HG02759 (cell line): ENCODE measurements around the gene SUPT7L.
"Not testable (repeated sequence)": the region's sequence is repeated elsewhere in the genome, so short reads cannot be mapped to it uniquely, and the experiment has no call there.

Source experiments
- ATAC-seq: cut with Tn5 transposase; IDR thresholded peaks from one replicate; pipeline ENCODE4 v1.9.1; 2021; ENCODE audit warnings: mild to moderate bottlenecking, moderate library complexity; ENCODE audit not compliant: unreplicated experiment

Gene SUPT7L

DNA sequence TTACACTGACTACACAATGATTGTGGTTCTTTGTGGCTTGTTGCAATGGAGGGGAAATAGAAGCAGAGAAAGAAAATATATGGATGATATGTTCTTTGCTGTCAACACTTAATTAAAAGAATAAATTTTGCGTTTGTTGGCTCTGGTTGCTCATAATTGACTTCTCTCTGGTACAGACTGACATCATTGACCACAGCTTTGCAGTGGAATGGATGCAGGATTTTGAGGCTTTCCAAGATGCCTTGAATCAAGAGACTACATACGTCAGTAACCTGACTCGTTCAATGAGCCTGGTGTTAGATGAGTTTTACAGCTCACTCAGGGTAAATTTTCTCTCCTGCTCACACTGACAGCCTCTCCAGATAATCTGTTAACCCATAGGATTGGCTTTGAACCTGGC, 24.7 kb downstream of the SUPT7L start:
- no peak for ATAC-seq

DNA sequence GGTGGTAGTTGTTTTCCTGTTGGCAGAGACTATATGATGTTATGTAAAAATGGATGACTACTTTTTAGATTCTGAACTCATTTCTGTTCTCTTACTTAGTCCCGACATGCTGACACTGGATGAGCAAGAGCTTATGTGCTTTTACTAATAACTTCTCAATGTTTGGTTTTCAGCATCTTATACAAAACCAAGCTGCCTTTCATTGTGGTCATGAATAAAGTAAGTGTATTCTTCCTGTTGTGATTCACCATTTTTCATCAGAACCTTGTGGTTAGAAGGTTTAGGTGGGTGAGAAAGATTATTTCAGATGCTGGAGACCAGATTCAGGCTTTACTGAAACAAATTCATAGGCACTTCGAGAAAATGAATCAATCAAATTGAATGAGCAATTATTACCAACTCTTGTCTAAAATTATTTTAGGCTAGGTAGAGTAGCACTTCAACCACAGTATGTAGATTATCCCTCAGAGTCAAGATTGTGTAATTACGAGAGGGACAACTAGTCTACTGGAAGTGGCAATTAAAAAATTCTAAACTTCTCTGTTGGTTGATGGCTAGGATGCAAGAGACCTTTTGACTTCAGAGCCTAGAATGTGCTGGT, 25.3 kb downstream of the SUPT7L start:
- no peak for ATAC-seq

DNA sequence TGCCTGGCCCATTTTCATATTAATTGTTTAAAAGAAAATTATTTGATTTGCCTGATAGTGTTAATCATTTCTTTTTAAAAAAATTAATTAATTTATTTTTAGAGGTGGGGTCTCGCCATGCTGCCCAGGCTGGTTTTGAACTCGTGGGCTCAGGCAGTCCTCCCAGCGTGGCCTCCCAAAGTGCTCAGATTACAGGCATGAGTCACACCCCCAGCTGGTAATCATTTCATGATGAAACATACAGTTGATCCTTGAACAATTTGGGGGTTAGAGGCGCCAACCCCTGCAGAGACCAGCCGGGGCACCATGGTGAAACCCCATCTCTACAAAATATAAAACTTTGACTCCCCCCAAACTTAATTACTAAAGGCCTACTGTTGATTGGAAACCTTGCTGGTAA, 26.6 kb downstream of the SUPT7L start:
- no peak for ATAC-seq

DNA sequence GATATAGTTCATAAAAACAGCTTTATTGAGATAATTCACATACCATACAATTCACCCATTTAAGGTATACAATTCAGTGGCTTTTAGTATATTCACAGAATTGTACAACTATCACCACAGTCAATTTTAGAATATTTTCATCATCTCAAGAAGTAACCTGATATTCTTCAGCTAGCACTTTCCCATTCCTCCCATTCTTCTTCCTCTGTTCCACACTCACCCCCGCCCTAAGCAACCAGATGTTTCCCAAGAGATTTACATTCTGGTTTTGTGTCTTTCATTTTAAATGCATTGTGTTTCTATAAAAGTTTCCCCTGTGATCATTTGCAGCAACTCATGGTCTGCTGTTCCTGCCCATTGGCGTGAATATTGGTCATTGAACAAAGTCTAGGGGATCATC, 29.1 kb downstream of the SUPT7L start:
- no peak for ATAC-seq

DNA sequence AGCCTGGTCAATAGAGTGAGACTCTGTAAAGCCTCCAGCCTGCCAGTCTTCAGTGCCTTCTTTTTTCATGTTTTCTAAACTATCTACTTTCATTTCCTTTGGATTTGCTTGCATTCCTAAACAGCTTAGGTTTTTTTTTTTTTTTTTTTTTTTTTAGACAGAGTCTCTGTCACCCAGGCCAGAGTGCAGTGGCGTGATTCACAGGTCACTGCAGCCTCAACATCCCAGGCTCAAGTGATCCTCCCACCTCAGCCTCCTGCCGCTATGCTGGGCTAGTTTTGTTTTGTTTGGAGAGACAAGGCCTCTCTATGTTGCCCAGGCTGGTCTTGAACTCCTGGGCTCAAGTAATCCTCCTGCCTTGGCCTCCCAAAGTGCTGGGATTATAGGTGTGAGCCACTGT, 33.2 kb downstream of the SUPT7L start:
- ATAC-seq = not testable (repeated sequence)

DNA sequence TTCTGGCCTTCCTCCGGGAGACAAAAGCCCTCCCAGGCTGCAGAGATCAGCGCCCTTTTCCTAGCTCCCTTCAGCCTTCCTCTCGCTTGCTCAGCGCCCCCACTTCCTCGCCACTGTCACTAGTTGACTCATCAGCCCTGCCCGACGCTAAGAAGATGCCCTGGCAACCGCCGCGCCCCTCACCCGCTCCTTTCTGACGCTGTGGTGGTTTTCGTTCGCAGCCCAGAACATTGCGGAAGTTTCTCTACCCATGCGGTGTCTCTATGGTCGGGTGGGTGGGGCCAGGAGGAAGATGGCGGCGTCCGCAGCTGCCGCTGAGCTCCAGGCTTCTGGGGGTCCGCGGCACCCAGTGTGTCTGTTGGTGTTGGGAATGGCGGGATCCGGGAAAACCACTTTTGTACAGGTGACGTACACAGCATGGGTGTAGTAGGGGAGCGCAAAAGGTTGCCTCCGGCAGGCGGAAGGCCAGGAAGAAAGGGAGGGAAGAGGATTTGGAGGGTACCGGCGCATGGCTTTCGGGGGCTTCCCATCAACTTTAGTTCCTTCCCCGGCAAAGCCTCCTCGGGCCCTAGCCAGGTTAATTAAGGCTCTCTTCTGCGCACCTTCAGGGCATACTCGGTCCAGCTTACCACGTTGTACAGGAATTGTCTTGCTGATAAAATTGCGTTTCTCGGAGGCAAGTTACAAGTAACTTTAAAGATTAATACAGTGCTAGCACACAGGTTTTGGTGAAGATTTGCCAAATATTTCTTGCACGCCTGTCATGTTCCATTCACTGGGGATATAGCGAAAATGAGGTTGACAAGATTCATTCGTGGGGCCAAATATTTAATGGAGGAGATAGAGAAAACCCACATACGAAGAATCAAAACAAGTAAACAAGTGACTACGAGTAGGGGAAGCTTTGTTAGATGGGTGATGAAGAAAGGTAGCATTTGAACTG, 34.4 kb downstream of the SUPT7L start, which contains the start of the genes CCDC121 and GPN1:
CCDC121 (minus strand) TSS at position 246 of the 943 bp plus-strand sequence. CDS start 1,213 bp downstream, outside the sequence.
GPN1 (plus strand) TSS at position 284 of the 943 bp plus-strand sequence; CDS start at position 293, 9 bp downstream.
- ATAC-seq = peak; percentile 98

DNA sequence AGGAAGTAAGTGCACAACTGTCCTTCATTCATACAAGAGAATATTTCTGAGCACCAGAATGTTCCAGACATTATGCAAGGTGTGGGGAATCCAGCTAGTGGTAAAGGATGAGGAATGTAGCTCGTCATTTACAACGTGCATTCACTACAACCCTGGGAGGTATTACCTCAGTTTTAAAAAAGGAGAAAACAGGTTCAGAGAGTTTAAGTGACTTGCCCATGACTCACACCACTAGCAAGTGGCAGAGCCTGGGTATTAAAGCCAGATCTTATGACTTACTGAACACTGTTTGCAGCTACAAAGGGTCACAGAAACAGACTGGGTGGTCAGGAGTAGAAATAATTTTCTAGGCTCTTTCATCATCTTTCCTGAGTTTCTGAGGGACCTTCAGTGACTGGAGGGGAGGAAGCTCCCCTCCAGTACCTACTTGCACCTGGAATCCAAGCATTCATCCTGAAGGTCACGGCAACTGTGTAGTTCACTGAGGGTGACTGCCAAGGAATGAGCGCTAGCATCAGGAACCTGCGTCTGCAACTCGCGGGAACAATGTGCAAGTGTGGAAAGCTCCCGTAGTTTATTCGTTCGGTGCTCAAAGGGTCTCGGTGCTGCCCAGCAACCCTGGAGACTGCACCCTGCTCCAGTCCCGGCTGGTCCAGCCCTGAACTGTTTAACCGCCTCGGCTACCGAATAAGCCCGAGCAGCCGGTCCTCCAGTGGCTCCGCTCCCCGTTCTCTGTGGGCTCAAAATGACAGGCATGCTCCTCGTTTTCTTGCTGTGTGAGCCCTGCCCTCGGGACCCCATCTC, 35.2 kb downstream of the SUPT7L start:
- peak; percentile 34 for ATAC-seq

DNA sequence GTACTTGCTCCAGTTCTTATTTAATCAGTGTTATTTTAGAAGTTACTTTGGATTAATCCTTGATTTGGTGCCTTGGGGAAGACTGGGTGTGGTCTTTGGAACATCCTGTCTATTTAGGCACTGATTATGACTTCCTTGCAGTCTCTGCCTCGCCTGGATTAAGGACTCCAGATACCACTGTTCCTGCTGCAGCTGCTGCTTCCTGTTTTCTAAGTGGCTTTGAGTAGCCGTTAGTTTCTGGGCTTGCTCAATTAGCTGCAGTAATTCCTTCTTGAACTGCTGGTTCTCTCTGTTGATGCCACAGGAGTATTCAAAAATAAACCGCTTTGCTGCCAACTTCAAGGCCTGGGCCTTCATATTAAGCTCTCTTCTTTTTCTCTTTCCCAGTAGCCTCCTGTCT, 36.5 kb downstream of the SUPT7L start:
- not testable (repeated sequence) for ATAC-seq

DNA sequence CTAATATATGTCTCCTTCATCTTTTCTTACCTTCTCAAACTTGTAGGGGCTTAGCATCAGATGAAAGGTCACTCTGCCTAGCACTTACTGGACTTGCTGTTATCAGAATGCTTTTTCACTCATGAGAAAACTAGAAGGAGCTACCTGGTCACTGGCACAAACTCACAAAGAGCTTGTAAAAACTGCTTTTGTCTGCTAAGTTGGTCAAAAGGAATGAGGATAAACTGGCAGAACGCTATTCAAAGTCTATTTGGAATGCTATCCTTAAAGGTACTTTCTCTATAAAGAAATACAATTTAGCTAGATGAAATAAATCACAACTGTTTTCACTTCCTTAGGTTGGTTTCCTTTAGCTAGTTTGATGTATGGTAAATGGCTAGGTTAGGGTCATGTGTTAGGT, 37.1 kb downstream of the SUPT7L start:
- ATAC-seq = not testable (repeated sequence)

DNA sequence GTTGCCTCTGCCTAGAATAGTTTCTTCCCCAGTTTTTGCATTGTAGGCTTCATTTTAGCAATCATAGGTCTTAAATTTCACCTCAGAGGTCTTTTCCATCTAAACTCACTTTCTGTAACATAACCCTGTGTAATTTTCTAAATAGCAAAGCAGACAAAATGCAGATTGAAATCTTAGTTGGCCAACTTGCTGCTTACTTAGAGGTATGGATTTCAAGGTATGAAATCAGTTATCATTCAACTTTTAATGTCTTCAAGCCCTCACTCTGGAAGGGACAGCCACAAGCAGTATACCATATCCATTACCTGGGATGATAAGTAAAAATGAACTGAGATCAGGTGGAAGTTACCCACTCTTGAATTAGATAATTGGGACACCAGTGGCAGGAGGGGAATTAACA, 38.5 kb downstream of the SUPT7L start:
- no peak for ATAC-seq

DNA sequence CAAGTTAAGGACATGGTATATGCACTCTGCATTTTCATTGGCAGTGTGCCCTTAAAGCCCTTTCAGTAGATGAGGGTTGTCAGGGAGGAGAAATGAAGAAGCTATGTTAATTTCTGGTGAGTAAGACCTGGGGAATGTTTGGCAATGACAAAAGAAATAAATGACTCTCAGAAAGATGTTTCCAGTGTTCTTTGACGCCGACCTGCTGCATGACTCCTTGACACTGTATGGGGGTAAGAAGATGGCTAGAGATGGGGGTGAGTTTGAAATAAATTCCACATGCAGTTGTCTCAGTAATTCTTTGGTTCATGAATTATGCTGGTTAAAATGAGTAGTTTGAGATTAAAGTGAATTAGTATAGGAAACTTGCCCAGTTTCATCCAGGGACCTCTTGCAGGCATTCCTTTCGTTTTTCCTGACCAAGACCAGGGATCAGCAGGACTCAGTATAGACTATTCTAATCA, 40.5 kb downstream of the SUPT7L start:
- no peak for ATAC-seq

DNA sequence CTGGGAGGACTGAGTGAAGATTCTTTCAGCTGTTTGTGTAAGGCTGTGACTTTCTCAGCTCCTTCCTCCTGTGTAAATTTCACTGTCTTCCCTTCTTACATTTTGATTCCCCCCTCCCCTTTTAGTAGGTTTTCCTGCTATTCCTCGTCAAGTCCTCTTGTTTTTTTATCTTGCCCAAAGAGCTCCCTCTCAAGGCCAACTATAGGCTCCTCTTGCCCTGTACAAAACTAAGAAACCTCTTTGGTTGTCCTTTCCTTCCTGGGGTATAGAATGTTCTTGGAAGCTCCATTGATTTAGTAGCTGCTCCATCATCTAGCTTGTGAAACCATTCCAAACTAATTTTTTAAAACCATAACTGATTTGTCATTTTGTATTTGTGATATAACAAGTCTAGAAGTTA, 41.9 kb downstream of the SUPT7L start:
- no peak for ATAC-seq

DNA sequence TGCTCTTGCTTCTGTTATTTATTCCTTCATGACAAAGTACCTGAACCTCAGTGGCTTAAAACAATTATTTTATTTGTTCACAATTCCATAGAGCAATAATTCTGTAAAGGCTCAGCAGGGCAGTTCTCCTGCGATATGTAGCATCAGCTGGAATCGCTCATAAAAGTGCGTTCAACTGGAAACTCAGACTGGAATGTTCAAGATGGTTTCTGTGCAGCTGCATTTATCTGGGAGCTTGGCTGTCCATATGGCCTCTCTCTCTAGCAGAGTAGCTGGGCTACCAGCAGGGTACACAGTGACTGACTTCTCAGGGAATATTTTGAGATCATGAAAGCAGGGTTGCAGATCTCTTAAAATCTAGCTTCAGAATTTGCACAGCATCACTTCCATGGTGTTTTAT, 48.1 kb downstream of the SUPT7L start:
- no peak for ATAC-seq

DNA sequence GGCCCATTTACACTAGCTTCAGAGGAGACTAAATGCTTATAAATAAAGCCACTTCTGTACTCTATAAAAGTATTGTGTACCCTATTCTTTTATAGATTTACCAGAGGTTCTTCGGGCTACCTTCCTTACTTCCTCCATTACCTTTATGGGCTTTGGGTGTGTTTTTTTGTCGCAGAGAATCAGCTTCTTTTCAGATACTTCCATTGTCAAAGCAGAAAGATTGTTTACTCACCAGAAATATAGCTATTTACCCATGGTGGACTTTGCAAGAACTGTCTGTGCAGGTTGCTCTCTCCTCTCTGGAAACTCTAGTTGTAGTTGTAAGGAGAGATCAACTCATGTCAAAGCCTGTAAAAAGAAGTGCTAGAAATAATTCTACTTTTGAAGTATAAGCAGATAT, 49.4 kb downstream of the SUPT7L start:
- ATAC-seq = no peak

DNA sequence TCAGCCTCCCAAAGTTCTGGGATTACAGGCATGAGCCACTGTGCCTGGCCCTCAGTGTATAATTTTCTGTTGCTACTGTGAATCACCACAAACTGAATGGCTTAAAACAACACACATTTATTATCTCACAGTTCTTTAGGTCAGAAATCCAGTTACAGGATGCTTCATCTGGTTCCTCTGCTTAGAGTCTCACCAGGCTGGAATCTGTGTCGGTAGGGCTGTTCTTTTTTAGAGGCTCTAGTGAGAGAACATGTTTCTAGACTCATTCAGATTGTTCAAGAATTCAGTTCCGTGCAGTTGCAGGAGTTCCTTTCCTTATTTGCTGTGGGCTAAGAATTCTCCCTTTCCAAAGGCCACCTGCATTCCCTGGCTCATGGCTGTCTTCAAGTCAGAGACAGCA, 56.8 kb downstream of the SUPT7L start:
- ATAC-seq = no peak
